Measurements from ENCODE around the gene DCDC2. TPM values are rescaled to one million over a fixed set of nuclear protein-coding genes. Genes with fewer than 3 reads are reported as not detected.
"Not testable (repeated sequence)": the region's sequence is repeated elsewhere in the genome, so short reads cannot be mapped to it uniquely, and the experiment has no call there.

Gene DCDC2
- total RNA-seq, 1 experiment from 2014 or later, result 0.62 TPM

DNA sequence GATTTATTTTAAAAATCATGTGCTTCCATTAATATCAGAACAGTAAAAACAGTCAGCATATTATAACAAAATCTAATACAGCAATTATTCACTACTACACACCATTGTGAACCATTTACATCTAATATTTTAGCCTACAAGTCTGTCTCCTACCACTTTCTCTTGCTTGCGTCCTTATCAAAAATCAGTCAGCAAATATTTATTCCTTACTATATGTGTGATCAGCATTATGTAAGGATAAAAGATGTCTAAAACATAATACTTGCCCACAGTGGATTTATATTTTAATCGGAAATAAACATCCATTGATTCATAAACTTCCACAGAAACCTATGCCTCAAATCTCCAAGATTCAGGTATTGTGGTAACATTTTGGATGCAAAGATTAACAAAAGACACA lies 132.0 kb downstream of the DCDC2 start:
- DNase-seq (ENCODE audit: low spot score), result no peak

DNA sequence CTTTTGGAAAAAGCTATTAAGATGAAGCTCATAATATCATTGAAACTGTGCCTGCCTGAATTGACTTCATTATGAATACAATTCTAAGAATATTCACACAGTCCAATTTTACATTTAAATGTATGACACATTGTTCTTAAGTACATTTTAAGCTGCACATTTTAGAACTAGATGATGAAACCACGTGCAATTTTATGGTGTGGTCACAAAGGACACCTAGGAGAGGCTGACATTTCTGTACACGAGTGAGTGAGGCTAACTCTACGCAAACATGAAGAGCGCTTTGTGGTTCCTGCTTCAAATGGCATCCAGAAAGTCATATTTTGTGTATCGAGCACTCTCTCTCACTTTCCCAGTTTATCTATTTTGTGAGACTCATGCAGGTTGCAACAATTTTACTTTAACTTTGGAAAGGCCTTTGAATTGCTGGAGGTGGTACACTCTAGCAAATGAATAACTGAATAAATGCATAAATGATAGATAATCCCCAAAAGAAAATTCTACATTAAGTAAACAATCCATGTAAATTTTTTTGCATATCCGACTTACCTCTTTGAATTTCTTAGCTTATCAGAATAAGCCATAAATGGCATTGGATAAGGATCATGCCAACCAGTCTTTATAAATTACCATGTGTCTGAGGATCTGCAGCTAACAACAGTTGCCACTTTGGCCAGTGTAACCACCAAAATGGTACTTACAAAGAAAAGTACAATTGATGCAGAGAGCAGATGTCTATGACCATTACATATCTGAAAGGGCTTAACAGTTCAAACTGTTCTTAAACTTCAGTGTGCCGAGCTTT lies 134.5 kb downstream of the DCDC2 start:
- no peak for DNase-seq (ENCODE audit: low spot score)

DNA sequence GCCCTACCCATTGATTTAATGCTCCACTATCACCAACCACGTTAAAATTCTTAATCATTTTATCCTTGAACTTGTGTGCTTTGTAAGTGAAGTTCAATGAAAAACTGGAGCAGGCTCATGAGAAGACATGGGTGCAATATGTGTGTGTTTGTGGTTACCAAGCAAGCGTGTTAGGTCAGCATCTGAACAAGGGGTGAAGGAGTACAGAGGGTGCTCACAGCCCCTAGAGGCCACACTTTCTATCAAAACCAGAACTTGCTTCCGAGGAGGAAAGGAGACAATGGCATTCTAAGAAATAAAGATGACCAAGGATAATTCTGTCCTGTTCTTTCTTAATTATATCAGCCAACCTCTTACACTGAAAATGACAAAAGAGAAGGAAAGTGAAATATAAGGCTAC lies 138.2 kb downstream of the DCDC2 start:
- no peak for DNase-seq (ENCODE audit: low spot score)

DNA sequence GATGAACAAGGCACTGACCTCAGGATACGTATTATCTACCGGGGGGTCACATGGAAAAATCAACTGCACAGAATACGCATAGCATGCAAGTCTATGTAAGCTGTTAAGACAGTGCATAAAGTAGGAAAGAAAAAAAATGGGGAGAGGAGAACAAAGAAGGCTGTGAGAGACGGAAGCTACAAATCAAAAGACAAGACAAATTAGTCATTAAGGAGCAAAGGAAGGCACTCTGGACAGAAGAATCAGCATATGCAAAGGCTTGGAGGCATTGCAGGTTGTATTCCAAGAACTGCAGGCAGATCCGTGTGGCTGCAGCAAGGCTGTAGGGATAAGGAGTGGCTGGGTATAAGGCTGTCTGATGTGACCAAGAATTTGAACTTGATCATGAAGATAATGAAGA lies 142.9 kb downstream of the DCDC2 start:
- DNase-seq (ENCODE audit: low spot score), result no peak

DNA sequence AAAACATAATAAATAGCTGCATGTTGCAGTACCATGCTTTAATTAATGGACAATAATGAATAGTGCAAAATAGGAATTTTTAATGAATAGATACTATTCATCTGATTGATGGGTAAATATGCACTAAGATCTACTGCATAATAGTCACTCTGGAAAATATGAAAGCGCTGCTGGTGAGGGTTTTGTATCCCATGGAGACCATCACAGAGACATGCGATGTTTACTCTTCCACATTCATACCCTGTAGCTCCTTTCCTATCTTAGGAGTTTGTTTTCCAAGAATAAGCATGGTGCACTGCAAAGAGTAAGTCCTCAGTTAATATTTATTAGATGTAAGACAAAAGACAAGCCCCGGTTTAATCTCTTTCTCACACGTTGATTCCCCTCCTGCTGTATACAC lies 150.4 kb downstream of the DCDC2 start:
- no peak for DNase-seq (ENCODE audit: low spot score)

DNA sequence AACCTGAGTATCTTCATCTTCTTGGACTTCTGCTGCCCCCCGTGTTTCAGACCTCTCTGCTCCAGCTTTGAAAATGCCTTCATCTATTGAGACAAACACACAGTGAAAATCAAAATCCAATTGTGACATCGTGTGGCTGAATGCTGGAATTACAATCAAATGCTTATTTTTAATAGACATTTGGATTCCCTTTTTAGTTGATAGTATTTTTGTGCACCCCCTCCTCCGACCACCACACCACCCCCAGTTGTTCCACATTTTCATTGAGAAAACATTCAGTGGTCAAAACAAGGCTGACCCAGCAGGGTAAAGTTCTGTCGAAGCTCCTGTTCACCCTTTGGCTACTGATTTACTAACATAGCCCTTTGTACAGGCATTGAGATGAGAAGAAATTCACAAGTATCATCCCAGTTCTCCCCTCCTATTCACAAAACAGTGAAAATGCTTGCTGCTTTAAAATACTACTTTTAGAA lies 152.8 kb downstream of the DCDC2 start:
- peak; percentile 35 for DNase-seq (ENCODE audit: low spot score)

DNA sequence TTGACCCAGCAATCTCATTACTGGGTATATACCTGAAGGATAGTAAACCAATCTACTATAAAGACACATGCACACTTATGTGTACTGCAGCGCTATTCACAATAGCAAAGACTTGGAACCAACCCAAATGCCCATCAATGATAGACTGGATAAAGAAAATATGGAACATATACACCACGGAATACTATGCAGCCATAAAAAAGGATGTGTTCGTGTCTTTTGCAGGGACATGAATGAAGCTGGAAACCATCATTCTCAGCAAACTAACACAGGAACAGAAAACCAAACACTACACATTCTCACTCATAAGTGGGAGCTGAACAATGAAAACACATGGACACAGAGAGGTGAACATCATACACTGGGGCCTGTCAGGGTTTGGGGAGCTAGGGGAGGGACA lies 153.7 kb downstream of the DCDC2 start:
- DNase-seq (ENCODE audit: low spot score), result not testable (repeated sequence)

DNA sequence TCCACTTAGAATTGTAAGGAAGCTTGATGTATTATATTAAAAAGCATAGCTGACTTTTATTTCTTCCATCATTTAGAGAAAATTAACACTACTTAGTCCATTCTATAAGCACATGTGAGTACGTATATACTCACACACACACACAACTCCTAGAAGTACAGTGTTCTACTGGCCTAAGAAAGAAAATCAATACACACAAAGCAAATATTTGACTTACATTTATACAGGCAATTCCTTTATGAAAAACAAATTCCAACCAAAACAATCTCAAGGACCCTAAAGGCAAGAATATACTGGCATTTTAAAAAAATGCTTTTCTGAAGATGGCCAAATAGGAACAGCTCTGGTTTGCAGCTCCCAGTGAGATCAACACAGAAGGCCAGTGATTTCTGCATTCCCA lies 160.0 kb downstream of the DCDC2 start:
- no peak for DNase-seq (ENCODE audit: low spot score)

DNA sequence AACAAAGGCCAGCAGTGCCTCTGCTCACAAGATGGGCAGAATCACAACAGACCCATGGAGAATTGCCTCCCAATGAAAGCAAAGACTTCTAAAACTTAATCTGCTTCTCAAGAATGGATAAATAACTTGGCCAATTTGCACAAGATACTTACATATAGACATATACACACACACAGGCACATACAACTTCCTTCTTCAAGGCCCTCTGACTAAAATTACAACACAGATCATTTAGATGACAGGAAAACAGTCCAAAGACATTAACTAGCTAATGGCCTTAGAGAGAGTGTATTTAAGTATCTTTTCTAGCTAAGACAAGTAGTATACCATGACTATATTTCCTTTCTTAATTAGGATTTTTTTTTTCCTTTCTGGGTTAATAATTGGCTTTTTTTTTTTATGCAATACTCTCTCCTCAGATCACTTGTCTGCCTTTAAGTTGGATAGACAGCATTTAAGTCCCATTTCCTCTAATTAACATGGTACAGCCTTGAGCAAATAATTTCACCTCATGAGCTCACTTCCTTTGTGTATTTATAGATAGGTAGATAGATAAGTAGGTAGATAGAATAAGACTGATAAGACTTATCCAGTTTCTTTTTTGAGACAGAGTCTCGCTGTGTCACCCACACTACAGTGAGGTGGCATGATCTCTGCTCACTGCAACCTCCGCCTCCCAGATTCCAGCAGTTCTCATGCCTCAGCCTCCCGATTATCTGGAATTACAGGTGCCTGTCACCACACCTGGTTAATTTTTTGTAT lies 161.8 kb downstream of the DCDC2 start:
- DNase-seq (ENCODE audit: low spot score), result no peak

DNA sequence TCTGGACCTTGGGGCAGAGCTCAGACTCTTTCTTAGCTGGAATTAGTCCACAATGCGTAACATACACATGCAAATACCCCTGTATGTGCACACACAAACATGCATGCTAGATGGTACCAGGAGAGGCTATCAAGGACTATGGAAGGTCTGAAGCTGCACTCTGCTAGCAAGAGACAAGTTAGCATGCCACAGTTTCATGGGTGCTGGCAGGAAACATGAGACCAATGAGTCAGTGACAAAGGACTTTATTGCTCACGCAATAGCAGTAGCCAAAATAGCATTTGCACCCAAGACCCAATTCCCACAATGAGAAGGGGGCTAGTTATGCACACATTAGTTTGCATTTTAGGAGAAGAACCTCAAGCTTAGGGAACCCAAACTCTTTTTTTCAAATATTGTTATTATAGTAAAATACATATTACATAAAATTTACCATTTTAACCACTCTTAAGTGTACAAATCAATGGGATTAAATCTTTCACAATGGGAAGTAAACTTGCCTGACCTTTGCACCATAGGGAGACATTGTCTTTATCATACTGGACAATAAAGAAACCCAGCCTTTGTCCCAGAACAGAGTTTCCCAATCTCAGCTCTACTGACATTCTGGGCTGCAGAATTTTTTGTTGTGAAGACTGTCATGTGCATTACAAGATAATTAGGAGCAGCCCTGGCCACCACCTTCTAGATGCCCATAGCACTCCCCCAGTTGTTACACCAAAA lies 162.7 kb downstream of the DCDC2 start:
- no peak for DNase-seq (ENCODE audit: low spot score)

DNA sequence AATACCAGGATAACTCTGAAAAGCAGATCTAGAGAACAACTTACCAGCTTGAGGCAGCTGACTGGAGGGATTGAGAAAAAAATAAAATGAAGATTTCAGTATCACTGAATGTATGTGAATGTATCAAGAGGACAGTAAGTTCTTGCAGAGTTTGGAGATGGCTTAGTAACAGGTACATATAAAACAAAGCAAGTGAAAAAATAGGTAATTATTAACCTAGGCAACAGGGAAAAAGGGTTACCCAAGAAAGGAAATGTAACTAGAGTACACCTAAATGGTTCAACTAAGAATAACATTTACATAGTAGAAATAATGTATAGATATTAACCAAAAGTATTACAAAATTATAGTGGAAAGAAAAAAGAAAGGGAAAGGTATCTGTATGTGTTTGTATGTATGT lies 164.5 kb downstream of the DCDC2 start:
- DNase-seq (ENCODE audit: low spot score), result no peak

DNA sequence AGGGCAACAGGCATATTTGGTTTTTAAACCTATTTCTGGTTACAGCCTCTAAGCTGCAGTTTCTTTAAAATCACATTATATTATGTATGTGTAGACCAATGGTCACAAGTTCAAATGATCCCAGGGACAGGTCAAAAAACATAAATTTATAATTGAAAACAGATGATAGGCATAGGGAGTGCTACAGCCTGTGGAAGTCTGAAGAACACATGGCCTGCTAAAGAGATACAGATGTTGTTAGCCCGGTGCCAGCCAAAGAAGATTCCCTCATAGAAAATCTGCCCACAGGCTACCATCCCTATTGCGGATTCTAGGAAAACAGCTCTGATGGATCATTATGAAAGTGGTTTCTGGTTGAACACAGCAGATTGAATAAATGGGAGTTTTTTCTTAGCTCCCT lies 166.5 kb downstream of the DCDC2 start:
- DNase-seq (ENCODE audit: low spot score), result no peak

DNA sequence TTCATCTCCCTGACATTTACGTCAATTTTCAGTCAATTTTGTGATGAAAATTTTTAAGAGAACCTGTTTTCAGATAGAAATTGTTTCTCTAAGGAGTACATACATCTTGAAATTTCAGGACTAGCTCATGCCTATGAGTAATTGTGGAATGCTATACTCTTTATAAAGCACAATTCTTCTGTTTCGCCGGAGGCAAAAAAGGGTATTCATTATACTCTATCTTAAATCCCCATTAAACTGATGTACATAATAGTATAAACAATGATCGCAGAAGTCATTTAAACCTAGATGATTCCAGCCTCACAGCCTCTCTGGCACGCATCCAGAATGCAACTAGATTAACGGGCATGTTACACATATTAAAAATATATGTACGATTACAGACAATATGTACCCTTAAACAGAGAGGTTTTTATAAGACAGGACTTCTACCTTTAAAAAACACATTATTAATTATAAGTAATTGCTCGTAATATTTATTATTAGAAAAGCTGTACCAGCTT lies 169.2 kb downstream of the DCDC2 start:
- no peak for DNase-seq (ENCODE audit: low spot score)

DNA sequence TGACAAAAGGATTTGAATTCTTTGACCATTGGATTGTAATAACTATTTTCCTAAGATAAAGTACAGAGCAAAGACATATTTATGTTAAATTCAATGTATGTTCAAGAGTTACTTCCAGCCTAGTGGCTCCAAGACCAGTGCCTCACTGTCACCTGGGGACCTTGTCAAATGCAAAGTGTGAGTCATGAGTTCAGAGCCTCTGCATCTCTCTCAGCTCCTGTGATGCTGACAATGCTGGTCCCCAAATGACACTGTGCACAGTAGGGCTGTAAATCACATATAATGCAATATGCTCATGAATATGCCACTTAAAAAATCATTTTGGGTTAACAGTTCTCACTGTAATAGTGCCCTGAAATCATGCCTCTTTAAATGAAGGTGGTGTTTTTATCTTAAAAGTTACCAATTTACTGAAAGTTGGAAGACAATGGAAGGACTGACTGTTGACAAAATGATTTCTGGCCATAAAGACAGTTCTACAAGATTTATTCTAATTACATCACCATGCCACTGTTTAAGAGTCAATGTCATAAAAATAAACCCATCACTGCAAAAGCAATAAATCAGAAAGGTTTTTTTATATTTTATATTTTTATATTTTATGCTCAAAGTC lies 169.8 kb downstream of the DCDC2 start:
- no peak for DNase-seq (ENCODE audit: low spot score)

DNA sequence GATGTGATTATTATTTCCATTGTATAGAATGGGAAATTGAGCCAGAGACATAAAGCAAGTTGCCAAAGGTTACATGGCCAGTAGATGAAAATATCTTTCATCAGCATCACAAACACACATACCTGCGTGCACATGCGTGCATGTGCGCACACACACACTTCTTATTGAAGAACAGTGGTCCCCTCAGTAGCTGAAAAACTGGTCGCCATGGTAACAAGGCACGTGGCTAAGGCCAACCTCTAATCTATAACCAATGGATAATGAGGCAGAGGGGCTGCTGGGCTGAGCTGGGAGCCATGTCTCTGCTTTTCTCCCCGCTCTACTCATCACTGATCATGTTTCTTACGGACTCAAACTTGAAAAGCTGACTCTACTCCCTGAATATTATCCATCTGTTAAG lies 171.5 kb downstream of the DCDC2 start:
- no peak for DNase-seq (ENCODE audit: low spot score)

DNA sequence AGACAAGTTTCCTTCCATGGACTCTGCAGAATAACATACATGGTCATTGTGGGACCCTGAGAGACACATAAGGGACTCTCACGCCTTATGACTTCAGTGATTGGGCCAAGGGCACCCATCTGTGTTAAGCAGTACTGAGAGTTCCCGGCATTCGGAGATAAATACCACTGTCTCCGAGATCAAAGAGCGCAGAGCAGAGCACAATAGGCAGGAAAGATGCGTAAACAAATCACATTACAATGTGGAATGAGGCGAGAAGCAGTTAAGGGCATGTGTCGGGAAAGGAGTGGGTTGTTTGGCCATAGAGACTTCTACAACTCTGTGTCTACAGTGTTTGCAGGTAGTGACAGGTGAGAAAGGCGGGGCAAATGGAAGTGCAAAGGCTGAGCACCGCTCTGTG lies 174.3 kb downstream of the DCDC2 start:
- DNase-seq (ENCODE audit: low spot score), result no peak

DNA sequence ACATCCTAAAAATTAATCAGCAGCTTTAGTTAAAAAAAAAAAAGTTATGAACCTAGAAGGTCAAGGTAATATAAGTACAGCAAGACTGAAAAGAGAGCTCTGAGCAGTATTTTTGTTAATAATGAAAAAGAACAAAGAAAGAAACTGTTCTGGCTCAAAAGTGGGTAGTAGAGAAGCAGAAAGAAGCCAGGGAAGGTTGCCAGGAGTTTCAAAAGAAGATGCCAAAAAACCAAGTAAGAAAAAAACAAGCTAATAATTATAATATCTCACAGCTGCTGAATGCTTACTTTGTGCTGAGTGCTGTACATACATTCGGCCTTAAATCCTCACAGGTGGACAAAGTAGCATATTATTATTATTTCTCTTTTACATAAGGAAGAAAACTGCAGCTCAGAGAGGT lies 200.0 kb downstream of the DCDC2 start:
- no peak for DNase-seq (ENCODE audit: low spot score)

DNA sequence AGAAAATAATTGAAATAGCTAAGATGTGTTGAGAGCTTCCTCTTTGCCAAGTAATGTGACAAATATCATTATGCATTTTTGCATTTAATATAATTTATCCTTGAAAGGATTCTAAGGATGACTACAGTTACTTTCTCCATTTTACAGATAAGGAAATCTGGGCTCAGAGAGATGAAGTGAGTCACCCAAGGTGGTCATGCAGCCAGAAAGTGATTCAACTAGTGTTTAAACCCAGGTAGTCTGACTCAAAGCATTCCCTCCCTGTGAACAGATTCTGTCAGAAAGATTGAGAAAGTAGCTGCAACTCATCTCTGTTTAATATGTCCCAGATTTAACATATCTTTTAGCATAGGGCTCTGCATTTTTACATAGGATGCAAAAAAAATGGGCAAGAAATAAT lies 203.7 kb downstream of the DCDC2 start:
- DNase-seq (ENCODE audit: low spot score), result peak; percentile 8

DNA sequence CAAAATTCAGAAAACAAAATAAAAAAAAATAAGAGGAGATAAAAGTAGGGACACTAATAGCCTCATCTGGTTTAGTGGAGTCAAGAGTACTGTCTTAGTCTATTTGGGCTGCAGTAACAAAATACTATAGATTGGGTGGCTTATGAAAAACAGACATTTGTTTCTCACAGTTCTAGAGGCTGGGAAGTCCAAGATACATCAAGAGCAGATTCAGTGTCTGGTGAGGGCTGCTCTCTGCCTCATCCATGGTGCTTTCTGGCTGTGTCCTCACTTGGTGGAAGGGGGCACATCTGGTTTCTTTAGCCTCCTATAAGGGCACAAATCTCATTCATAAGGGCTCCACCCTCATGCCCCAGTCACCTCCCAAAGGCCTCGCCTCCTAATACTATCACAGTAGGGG lies 205.8 kb downstream of the DCDC2 start:
- no peak for DNase-seq (ENCODE audit: low spot score)

DNA sequence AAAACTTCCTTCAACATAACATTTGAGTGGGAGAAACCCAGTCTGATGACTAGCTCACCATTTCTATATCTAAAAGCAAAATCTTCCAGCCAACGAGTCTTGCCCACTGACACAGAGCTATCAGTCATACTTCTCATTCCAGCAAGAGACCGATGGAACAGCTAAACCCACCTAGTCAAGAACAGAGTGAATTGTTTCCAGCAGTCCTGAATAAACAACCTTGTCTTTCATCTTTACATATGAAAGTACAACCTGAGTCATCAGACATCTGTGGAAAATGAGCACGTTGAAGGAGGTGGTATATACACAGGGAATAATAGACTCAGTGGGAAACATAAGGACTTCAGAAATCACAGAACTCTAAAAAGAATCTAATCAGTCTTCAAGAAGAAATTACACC lies 208.0 kb downstream of the DCDC2 start:
- DNase-seq (ENCODE audit: low spot score), result no peak

DNA sequence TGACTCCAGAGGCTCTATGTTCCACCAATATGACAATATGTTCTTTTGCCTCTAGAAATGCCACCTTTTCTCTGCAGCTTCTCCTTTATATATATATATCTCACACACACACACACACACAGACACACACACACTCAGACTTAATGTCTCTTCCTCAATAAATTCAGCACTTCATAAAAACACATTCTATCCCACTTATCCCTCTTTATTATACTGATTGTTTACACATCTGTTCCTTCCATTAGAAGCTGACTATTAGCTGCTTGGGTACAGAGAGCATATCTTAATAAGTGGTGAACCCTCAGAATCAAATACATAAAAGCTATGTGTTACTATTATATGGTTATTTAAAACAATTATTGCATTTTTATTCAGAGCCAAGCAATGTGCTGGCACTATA lies 208.6 kb downstream of the DCDC2 start:
- DNase-seq (ENCODE audit: low spot score), result no peak

DNA sequence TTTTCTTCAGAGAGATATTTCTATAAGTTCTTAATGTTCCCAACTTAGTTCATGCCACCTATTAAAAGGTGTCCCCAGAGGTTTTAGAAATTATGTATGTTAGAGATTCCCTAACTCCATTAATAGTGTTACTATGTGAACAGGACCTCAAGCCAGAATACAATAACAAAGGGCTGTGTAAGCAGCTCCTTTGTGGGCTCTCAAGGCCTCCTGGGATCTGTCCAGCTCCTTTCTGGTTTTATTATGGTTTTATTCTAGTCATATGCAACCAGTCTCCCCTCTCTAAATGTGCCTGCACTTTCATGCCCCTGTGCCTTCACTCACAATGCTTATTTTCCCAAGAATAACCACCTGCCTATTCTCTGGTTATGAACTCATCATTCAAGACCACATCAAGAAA lies 209.2 kb downstream of the DCDC2 start:
- DNase-seq (ENCODE audit: low spot score), result no peak

Data from A172 (cell line).